ENCODE measurements around the gene CXXC5. TPM values are rescaled to one million over a fixed set of nuclear protein-coding genes. Genes with fewer than 3 reads are reported as not detected.

The CXXC5 gene
- total and polyA plus RNA-seq, 9 of the 15 experiments (the other 6 are each of a cell fraction or from before 2014, with no cell fraction given): 1.9 to 123 (median 45.8) TPM

DNA sequence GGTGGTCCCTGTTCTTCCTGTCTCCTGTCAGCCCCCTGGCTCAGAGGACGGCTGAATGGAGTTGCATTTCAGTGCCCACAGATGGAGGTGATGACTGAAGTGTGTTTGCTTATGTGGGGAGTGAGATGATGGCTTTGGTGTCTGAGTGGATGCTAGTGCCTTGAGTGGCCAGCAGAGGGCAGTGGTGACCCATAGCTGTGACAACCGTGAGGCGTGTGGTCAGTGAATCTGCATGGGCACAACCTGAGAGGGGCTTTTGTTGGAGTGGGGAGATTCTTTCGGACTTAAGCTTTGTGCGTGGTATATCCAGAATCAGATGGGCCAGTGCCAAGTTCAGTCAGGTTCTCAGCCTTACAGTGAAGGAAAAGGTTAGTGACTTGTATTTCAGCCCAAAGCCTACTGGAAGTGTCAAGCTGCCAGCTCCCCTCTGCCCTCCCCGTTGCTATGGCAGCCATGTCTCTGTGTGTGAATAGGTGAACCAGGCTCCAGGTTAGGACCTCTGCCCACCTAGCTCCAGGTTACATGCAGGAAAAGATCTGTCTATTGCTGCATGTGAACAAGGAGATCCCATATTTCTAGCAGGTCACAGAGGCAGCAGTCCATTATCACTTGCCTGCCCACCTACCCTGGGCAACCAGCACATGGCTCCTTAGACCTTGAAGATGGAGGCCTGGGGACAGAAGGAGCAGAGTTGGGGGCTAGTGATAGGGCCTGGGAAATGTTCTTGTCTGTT is 14.7 kb upstream of the CXXC5 start (continued):
- no peak for TF ChIP-seq ZNF175 (CRISPR knock-in tag; IDR thresholded peaks at IDR 0.05; ENCODE audit: low read depth)

DNA sequence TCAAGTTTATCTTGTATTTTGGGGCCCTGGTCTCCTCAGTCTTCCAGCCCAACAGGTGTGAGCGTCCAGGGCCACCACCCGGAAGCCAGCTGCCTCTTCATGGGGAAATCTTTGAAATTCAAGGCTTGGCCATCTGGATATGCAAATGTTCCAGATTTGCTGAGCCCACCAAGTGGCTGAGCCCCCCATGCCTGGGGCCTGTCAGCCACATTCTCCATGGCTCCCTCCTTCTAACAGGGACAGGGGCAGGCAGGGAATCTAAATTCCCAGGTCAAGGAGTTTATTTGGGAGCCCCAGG is 14.2 kb upstream of the CXXC5 start:
- 0 out of 2 replicates have a peak, but pooled peaks cover 3% of the 10 kb centered on the region for H4K20me1 ChIP-seq (replicated peaks; ENCODE audit: control insufficient read depth, insufficient read depth, low read length)
- CTCF ChIA-PET (ENCODE audit: low intra/inter-chr PET ratio): interaction anchor here (0.6 to 4.0 kb wide), 7 partner anchors 56 to 335 kb away, joined by 3 to 81 read pairs (median 3); no protein-coding TSS in a partner anchor
- no TSS peak for BruUV-seq (replicated peaks)
- FAIRE-seq: no peak
- H3K27me3 ChIP-seq (ENCODE audit: control insufficient read depth in 2 of 2, insufficient read depth in 2 of 2, low read length in 2 of 2): no peaks in the 10 kb centered on the region
- H3K9me1 ChIP-seq (ENCODE audit: control insufficient read depth, insufficient read depth, low read length): no peaks in the 10 kb centered on the region
- POLR2A ChIA-PET: interaction anchor here (0.6 to 2.0 kb wide), 7 partner anchors 11 to 169 kb away, joined by 3 to 6 read pairs (median 4); no protein-coding TSS in a partner anchor
- H3K9me3 ChIP-seq (replicated peaks; ENCODE audit: control insufficient read depth, insufficient read depth, low read depth, low read length): no peaks in the 10 kb centered on the region
- in situ Hi-C loops (cut with MboI): loop anchor here (5.0 to 10.0 kb wide), 2 partner anchors 128 to 221 kb away; no protein-coding TSS in a partner anchor
- no peak overlapping the region; a peak in 1 of 4 replicates for H3K9ac ChIP-seq (ENCODE audit: insufficient read depth in 1 of 2, low read depth in 2 of 2, low read length in 2 of 2)
- peaks cover 21% of the 10 kb centered on the region; the same call in 2 of the 3 replicates for H3K79me2 ChIP-seq (ENCODE audit: control insufficient read depth, insufficient read depth, low read length)
- TF ChIP-seq ZNF354B (CRISPR knock-in tag; IDR thresholded peaks at IDR 0.05) (no peak), HNRNPK (IDR thresholded peaks at IDR 0.05; ENCODE audit: low read depth, low read length, poor library complexity, severe bottlenecking) (no peak), ZNF146 (CRISPR knock-in tag; IDR thresholded peaks at IDR 0.05; ENCODE audit: unreplicated experiment) (no peak), NUFIP1 (IDR thresholded peaks at IDR 0.05; ENCODE audit: partially characterized antibody) (no peak), BDP1 (IDR thresholded peaks at IDR 0.05; ENCODE audit: insufficient read depth, insufficient read length) (no peak)
- TF ChIP-seq, protein P1, sequence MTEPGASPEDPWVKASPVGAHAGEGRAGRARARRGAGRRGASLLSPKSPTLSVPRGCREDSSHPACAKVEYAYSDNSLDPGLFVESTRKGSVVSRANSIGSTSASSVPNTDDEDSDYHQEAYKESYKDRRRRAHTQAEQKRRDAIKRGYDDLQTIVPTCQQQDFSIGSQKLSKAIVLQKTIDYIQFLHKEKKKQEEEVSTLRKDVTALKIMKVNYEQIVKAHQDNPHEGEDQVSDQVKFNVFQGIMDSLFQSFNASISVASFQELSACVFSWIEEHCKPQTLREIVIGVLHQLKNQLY (CRISPR knock-in tag; conservative IDR thresholded peaks at IDR 0.05): no peak
- no peak for ATAC-seq
- 57% methylated on average over 2 of the region's 2 CpGs for WGBS (ENCODE audit: insufficient coverage, low coverage, missing lambda C conversion rate)
- H3K36me3 ChIP-seq (ENCODE audit: control insufficient read depth, insufficient read depth, low read length): peaks cover 20% of the 10 kb centered on the region
- intact Hi-C loops (cut with micrococcal nuclease): loop anchor here (5.0 to 10.0 kb wide), 2 partner anchors 208 to 331 kb away; no protein-coding TSS in a partner anchor
- DNase-seq (ENCODE audit: extremely low read depth in 1 of 4, low spot score in 3 of 4): no peak
- H3K4me1 ChIP-seq (replicated peaks in 1 of 2; ENCODE audit: control insufficient read depth in 2 of 2, insufficient read depth in 2 of 2, low read length in 2 of 2): peaks cover 29 to 32% of the 10 kb centered on the region in 2 experiments
- H3K4me3 ChIP-seq: no peak overlapping the region
- no peak overlapping the region for H3K4me2 ChIP-seq (ENCODE audit: insufficient read depth, low read length)
- no peak overlapping the region; the same call in 2 of the 3 replicates for H3K27ac ChIP-seq (ENCODE audit: extremely low read depth, low read depth, low read length)
- no peak overlapping the region for H2AFZ ChIP-seq (ENCODE audit: low read depth, low read length)

Data from K562 (cell line).